Measurements from ENCODE around the gene LRRC75B. TPM values are rescaled to one million over a fixed set of nuclear protein-coding genes. Genes with fewer than 3 reads are reported as not detected.

Gene LRRC75B
- total RNA-seq, 1 experiment from 2014 or later: 14.5 TPM

- Mint-ChIP-seq H3K36me3 (ENCODE audit: insufficient read depth, unreplicated experiment) (peaks cover 56% of the 10 kb centered on the region), H3K4me1 (ENCODE audit: low read depth, unreplicated experiment) (peaks cover 61% of the 10 kb centered on the region), H3K27ac (ENCODE audit: unreplicated experiment) (peak overlapping the region; percentile 24), H3K9me3 (ENCODE audit: low read depth, unreplicated experiment) (no peaks in the 10 kb centered on the region), H3K27me3 (ENCODE audit: unreplicated experiment) (no peaks in the 10 kb centered on the region), H3K4me3 (ENCODE audit: low read depth, unreplicated experiment) (no peak overlapping the region)
- CTCF ChIA-PET: interaction anchor here (0.6 kb wide), 1 partner anchor 51 kb away, joined by 3 read pairs; no protein-coding TSS in a partner anchor
- intact Hi-C loops (cut with micrococcal nuclease; ENCODE audit: unreplicated experiment): no loop called here
- no peak for DNase-seq
- no peak for TF ChIP-seq CTCF (IDR thresholded peaks at IDR 0.05; ENCODE audit: unreplicated experiment)
- TSS peak; percentile 19 for BruUV-seq (replicated peaks)
Measured at GRCh38 chr22:24580276-24580675, 12.6 kb downstream of the LRRC75B start.

GRCh38 chr22:24579258-24579601 lies 13.6 kb downstream of the LRRC75B start:
- no TSS peak for BruUV-seq (replicated peaks)
- intact Hi-C loops (cut with micrococcal nuclease; ENCODE audit: unreplicated experiment): no loop called here
- H3K36me3 Mint-ChIP-seq (ENCODE audit: insufficient read depth, unreplicated experiment): peaks cover 55% of the 10 kb centered on the region
- CTCF ChIA-PET: no interaction called here
- H3K27ac Mint-ChIP-seq (ENCODE audit: unreplicated experiment): peak overlapping the region; percentile 18
- no peaks in the 10 kb centered on the region for H3K9me3 Mint-ChIP-seq (ENCODE audit: low read depth, unreplicated experiment)
- no peak for TF ChIP-seq CTCF (IDR thresholded peaks at IDR 0.05; ENCODE audit: unreplicated experiment)
- no peak overlapping the region for H3K4me3 Mint-ChIP-seq (ENCODE audit: low read depth, unreplicated experiment)
- H3K4me1 Mint-ChIP-seq (ENCODE audit: low read depth, unreplicated experiment): peaks cover 62% of the 10 kb centered on the region
- DNase-seq: no peak
- no peaks in the 10 kb centered on the region for H3K27me3 Mint-ChIP-seq (ENCODE audit: unreplicated experiment)

GRCh38 chr22:24578355-24579257 lies 14.3 kb downstream of the LRRC75B start:
- H3K27ac Mint-ChIP-seq (ENCODE audit: unreplicated experiment): peak overlapping the region; percentile 18
- H3K4me3 Mint-ChIP-seq (ENCODE audit: low read depth, unreplicated experiment): peak overlapping the region; percentile 4
- H3K9me3 Mint-ChIP-seq (ENCODE audit: low read depth, unreplicated experiment): no peaks in the 10 kb centered on the region
- DNase-seq: no peak
- H3K4me1 Mint-ChIP-seq (ENCODE audit: low read depth, unreplicated experiment): peaks cover 55% of the 10 kb centered on the region
- no peaks in the 10 kb centered on the region for H3K27me3 Mint-ChIP-seq (ENCODE audit: unreplicated experiment)
- intact Hi-C loops (cut with micrococcal nuclease; ENCODE audit: unreplicated experiment): no loop called here
- H3K36me3 Mint-ChIP-seq (ENCODE audit: insufficient read depth, unreplicated experiment): peaks cover 49% of the 10 kb centered on the region
- BruUV-seq (replicated peaks): no TSS peak
- no peak for TF ChIP-seq CTCF (IDR thresholded peaks at IDR 0.05; ENCODE audit: unreplicated experiment)
- CTCF ChIA-PET: no interaction called here

GRCh38 chr22:24576778-24577177 lies 16.1 kb downstream of the LRRC75B start:
- peaks cover 48% of the 10 kb centered on the region for H3K4me1 Mint-ChIP-seq (ENCODE audit: low read depth, unreplicated experiment)
- peaks cover 55% of the 10 kb centered on the region for H3K36me3 Mint-ChIP-seq (ENCODE audit: insufficient read depth, unreplicated experiment)
- H3K27ac Mint-ChIP-seq (ENCODE audit: unreplicated experiment): no peak overlapping the region
- H3K4me3 Mint-ChIP-seq (ENCODE audit: low read depth, unreplicated experiment): no peak overlapping the region
- TF ChIP-seq CTCF (IDR thresholded peaks at IDR 0.05; ENCODE audit: unreplicated experiment): no peak
- no peaks in the 10 kb centered on the region for H3K27me3 Mint-ChIP-seq (ENCODE audit: unreplicated experiment)
- no peaks in the 10 kb centered on the region for H3K9me3 Mint-ChIP-seq (ENCODE audit: low read depth, unreplicated experiment)
- intact Hi-C loops (cut with micrococcal nuclease; ENCODE audit: unreplicated experiment): no loop called here
- CTCF ChIA-PET: interaction anchor here (1.0 kb wide), 1 partner anchor 12 kb away, joined by 7 read pairs; no protein-coding TSS in a partner anchor
- no peak for DNase-seq
- BruUV-seq (replicated peaks): no TSS peak

Data from Calu3 (cell line).